ENCODE data around the gene MRPS10. TPM values are rescaled to one million over a fixed set of nuclear protein-coding genes. Genes with fewer than 3 reads are reported as not detected.

MRPS10 gene
- polyA plus RNA-seq, 3 donors, result 9.2 to 33.0 (median 31.4) TPM

- Histone ChIP-seq H3K4me3 (replicated peaks in 1 of 3; ENCODE audit: low read depth in 2 of 3, low read length in 3 of 3) (no peak overlapping the region), H3K36me3 (replicated peaks in 1 of 2; ENCODE audit: control insufficient read depth in 1 of 2, insufficient read depth in 2 of 2, low read length in 2 of 2) (peaks cover 68 to 91% of the 10 kb centered on the region in 2 donors), H3K9me3 (replicated peaks in 1 of 2; ENCODE audit: control insufficient read depth in 1 of 2, insufficient read depth in 1 of 2, low read length in 2 of 2) (no peaks in the 10 kb centered on the region), H3K9ac (ENCODE audit: insufficient read depth, low read length, poor library complexity, severe bottlenecking) (no peak overlapping the region), H3K4me1 (ENCODE audit: control insufficient read depth in 1 of 2, insufficient read depth in 2 of 2, low read length in 2 of 2) (no peaks in the 10 kb centered on the region), H2AFZ (ENCODE audit: insufficient read depth, low read depth, low read length, poor library complexity, severe bottlenecking) (no peak overlapping the region), H3K4me2 (replicated peaks; ENCODE audit: extremely low read depth, low read length, poor library complexity, severe bottlenecking) (no peak overlapping the region), H3K27me3 (ENCODE audit: control insufficient read depth in 2 of 2, insufficient read depth in 2 of 2, low read length in 2 of 2) (no peaks in the 10 kb centered on the region), H3K79me2 (ENCODE audit: insufficient read depth, low read length) (no peaks in the 10 kb centered on the region), H4K20me1 (ENCODE audit: insufficient read depth, low read length) (no peaks in the 10 kb centered on the region), H3K27ac (ENCODE audit: low read depth in 1 of 2, low read length in 2 of 2) (no peak overlapping the region)
- 100% methylated on average over 1 of the region's 3 CpGs for WGBS (ENCODE audit: insufficient coverage)
- Mint-ChIP-seq H3K27me3 (ENCODE audit: low read depth in 3 of 3) (peaks cover 0 to 3% (median 1%) of the 10 kb centered on the region in 3 donors), H3K4me3 (no peak overlapping the region), H3K36me3 (peaks cover 71 to 86% of the 10 kb centered on the region in 2 donors), H3K27ac (peak overlapping the region in 1 of 7 donors; percentile 3), H3K4me1 (peaks cover 4% of the 10 kb centered on the region), H3K9me3 (no peaks in the 10 kb centered on the region)
- no peak for DNase-seq
- intact Hi-C loops (cut with micrococcal nuclease), result no loop called here
- no peak for TF ChIP-seq CTCF (IDR thresholded peaks at IDR 0.05)
Observed at GRCh38 chr6:42257063-42257462, 39.4 kb upstream of the MRPS10 start.

- 100% methylated on average over 1 of the region's 5 CpGs for WGBS (ENCODE audit: insufficient coverage)
- Mint-ChIP-seq H3K9me3 (no peaks in the 10 kb centered on the region), H3K27me3 (ENCODE audit: low read depth in 3 of 3) (peaks cover 0 to 3% (median 1%) of the 10 kb centered on the region in 3 donors), H3K27ac (peak overlapping the region in 1 of 7 donors; percentile 74), H3K36me3 (peaks cover 78 to 96% of the 10 kb centered on the region in 2 donors), H3K4me1 (peaks cover 7% of the 10 kb centered on the region), H3K4me3 (no peak overlapping the region)
- Histone ChIP-seq H3K27me3 (ENCODE audit: control insufficient read depth in 2 of 2, insufficient read depth in 2 of 2, low read length in 2 of 2) (no peaks in the 10 kb centered on the region), H3K27ac (ENCODE audit: low read depth in 1 of 2, low read length in 2 of 2) (no peak overlapping the region), H3K4me2 (replicated peaks; ENCODE audit: extremely low read depth, low read length, poor library complexity, severe bottlenecking) (no peak overlapping the region), H3K4me1 (ENCODE audit: control insufficient read depth in 1 of 2, insufficient read depth in 2 of 2, low read length in 2 of 2) (no peaks in the 10 kb centered on the region), H4K20me1 (ENCODE audit: insufficient read depth, low read length) (no peaks in the 10 kb centered on the region), H3K9me3 (replicated peaks in 1 of 2; ENCODE audit: control insufficient read depth in 1 of 2, insufficient read depth in 1 of 2, low read length in 2 of 2) (no peaks in the 10 kb centered on the region), H3K36me3 (replicated peaks in 1 of 2; ENCODE audit: control insufficient read depth in 1 of 2, insufficient read depth in 2 of 2, low read length in 2 of 2) (peaks cover 76 to 97% of the 10 kb centered on the region in 2 donors), H3K79me2 (ENCODE audit: insufficient read depth, low read length) (no peaks in the 10 kb centered on the region), H2AFZ (ENCODE audit: insufficient read depth, low read depth, low read length, poor library complexity, severe bottlenecking) (no peak overlapping the region), H3K4me3 (replicated peaks in 1 of 3; ENCODE audit: low read depth in 2 of 3, low read length in 3 of 3) (no peak overlapping the region), H3K9ac (ENCODE audit: insufficient read depth, low read length, poor library complexity, severe bottlenecking) (no peak overlapping the region)
- DNase-seq, result no peak
- intact Hi-C loops (cut with micrococcal nuclease), result no loop called here
- no peak for TF ChIP-seq CTCF (IDR thresholded peaks at IDR 0.05)
Observed at GRCh38 chr6:42255050-42255449, 37.4 kb upstream of the MRPS10 start.
